GM21717 (cell line): Measurements from ENCODE around the gene DISC1.
"Not testable (repeated sequence)": the region's sequence is repeated elsewhere in the genome, so short reads cannot be mapped to it uniquely, and the experiment has no call there.

ENCODE experiments used
- ATAC-seq: cut with Tn5 transposase; IDR thresholded peaks from one replicate; pipeline ENCODE4 v1.9.1; 2021; ENCODE audit warnings: mild to moderate bottlenecking, moderate library complexity; ENCODE audit not compliant: unreplicated experiment

DISC1 gene

DNA sequence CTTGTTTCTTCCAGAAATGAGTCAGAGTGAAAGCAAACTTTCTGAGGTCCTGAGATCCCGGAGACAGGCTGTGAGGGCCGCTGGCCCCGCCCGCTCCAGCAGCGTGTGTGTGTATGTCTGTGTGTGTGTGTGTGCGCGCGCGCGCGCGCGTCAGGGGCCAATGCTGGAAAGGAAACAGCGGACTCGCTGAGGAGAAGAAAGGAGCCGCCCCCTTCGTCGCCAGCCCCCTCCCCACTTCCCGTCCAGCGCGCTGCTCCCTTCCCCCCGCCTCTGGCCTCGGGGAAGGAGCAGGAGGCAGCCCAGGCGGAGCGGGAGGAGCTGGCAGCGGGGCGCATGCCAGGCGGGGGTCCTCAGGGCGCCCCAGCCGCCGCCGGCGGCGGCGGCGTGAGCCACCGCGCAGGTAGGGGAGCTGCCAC is at the start of gene DISC1:
Gene DISC1, plus strand, starts transcription at position 256 of the 416 bp plus-strand sequence. Its CDS starts 78 bp downstream, at position 334.
- ATAC-seq: peak; percentile 81

DNA sequence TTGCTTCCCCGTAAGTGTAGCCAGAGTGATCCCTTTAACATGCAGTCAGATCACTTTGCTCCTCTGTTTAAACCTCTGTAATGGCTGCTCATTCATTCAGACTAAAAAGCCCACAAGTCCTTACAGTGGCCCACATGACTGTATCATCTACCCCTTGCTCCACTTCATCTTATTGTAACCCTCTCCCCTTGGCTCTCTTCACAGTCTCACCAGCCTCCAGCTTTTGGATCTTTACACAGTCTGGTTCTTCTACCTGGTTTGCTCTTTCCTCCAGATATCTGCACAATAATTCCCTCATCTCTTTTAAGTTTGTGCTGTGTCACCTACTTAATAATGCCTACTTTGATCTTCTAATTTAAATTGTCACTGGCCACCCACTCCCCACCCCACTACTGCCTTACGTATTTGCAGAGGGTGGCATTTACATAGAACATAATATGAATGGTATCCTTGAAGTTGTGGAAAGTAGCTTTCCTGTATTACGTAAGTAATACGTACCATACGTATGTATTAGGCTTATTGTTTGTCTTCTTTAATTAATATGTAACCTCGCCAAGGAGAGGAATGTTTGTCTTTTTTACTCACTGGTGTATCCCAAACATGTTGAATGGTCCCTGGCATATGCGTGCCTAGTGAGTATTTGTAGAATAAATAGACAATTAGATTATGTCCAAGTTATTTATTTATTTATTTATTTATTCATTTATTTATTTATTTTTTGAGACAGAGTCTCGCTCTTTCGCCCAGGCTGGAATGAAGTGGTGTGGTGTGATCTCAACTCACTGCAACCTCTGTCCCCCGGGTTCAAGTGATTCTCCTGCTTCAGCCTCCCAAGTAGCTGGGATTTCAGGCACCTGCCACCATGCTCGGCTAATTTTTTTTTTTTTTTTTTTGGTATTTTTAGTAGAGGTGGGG is 49.5 kb upstream of the DISC1 start:
- ATAC-seq: no peak

DNA sequence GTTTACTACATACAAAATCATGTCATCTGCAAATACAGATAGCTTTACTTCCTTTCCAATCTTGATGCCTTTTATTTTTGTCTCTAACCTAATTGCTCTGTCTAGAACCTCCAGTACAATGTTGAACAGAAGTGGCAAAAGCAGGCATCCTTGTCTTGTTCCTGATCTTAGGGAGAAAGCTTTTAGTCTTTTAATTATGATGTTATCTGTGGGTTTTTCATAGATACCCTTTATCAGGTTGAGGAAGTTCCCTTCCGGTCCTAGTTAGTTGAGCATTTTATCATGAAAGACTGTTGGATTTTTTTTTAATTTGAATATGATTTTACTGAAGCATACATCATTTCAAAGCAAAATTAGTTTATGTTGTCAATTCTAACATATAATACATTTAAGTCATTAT is 45.7 kb upstream of the DISC1 start:
- no peak for ATAC-seq

DNA sequence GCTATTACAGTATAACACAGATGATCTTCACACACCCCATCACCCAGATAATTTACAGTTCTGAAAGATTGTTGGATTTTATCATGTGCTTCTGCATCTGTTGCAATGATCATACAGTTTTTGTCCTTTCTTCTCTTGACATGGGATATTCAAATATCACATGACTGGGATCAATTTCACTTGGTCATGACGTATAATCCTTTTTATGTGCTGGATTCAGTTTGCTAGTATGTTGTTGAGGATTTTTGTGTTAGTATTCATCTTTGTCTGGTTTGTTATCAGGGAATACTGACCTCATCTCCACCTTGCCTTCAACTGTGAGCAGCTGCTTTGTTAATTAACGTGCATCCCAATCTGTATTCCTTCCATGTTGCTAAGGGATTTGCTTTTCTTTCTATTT is 44.7 kb upstream of the DISC1 start:
- ATAC-seq: no peak

DNA sequence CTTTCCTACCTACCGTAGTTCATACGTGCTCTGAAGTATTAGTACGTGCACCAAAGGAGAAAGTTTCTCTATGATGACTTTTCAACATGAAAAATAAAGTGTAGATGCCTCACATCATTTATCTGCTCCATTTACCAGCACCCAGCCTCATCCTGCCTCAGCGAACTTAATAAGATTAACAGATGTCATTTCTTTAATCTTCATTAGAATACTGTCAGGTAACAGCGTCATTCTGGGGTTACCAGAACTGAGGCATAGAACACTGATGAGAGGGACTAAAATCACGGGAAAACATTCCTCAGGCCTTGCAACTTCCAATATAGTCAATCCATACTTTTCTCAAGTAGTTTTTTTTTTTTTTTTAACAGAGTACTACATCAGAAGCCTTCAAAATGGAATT is 43.2 kb upstream of the DISC1 start:
- ATAC-seq: no peak

DNA sequence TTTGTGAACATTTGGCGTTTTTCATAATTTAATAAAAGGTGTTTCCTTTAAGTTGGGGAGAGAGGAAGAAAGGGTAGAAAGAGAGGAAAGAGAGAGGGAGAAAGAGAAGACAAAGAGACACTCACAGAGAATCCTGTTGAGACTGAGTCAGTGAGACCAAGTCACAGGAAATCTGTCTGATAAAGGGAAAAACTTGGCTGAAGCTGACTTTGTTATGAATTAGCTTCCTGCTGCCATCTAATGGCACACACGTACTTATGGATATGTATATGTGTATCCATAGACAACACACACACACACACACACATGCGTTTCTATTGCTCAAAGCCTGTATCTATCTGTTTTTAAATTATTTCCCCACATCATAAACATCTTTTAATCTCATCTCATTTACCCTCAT is 42.5 kb upstream of the DISC1 start:
- ATAC-seq: no peak

DNA sequence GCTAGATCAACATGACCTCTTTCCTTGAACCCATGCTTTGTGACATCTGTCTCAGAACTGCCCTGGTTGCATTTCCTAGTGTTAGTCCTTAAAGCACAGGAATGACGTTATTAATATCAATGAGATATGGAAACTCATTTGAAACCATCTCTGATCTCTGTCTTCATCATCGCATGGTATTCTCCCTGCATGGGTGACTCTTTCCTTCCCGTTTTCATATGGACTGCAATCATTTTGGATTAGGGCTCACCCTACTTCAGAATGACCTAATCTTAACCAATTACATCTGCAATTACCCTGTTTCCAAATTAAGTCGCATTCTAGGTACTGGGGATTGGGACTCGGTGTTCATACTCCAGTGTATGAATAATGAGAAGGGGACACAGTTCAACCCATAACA is 41.7 kb upstream of the DISC1 start:
- no peak for ATAC-seq

DNA sequence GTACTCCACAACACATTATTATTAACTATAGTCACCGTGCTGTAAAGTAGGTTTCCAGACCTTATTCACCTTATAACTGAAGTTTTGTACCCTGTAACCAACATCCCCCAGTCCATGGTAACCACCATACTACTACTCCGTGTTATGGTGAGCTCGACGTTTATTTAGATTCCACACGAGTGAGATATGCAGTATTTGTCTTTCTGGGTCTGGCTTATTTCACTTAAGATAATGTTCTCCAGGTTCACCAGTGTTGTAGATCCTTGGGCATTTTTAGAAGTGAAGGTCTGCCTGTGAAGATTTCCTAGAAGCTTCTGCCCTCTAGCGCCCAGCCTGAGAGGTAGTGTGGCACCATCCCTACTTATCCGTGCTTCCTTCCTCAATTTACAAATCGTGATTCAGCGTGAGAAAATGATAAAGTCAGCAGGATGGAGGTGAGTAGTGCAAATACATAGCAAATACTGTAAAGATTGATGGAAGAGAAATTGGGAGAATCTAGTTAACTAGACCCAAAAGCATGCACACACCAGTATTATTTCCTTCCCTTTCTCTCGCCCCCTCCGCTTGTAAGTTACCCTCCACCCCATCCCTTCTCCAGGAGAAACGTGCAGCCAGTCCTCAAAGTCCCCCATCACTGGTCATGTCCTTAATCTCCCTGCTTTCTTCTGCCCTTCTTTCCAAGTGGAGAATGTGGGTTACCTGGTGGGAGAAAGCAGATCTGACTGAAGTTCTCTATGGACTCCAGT is 36.0 kb upstream of the DISC1 start:
- ATAC-seq: peak; percentile 77

DNA sequence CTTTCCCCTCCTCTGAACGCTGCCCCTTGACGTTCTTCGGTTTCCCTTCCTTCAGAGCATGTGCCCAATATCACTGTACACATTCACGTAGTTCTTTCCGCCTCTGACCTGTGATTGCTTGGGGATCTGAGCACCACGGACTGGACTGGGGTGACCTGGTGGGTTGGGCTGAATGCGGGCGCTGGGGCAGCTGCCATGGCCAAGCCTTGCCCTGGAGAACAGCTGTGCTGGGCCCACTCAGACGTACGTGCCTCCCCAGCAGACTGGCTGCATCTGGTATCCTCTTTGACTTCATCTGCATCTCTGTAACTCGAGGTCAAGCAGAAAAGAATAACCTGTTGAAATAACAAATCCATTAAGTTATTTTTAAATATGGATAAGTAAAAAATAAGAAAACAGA is 35.1 kb upstream of the DISC1 start:
- no peak for ATAC-seq

DNA sequence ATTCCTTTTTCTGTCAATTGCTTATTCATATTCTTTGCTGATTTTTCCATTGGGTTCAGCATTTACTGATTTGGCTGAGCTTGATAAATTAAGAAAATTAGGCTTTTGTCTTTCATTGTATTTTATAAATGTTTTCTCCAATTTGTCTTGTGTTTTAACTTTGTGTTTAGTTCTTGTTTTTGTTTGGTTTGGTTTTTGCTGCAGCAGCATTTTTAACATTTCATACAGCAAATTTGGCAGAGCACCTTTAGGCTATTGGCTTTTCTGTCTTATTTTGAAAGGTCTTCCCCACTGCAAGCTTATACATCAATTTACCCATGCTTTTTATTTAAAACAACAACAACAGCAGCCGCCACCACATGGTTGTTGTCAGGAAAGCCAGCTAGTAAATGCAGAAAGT is 33.8 kb upstream of the DISC1 start:
- no peak for ATAC-seq

DNA sequence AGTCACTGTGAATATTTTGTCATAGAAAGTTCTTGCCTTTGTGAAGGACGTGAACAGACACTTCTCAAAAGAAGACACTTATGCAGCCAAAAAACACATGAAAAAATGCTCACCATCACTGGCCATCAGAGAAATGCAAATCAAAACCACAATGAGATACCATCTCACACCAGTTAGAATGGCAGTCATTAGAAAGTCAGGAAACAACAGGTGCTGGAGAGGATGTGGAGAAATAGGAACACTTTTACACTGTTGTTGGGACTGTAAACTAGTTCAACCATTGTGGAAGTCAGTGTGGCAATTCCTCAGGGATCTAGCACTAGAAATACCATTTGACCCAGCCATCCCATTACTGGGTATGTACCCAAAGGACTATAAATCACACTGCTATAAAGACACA is 33.3 kb upstream of the DISC1 start:
- not testable (repeated sequence) for ATAC-seq

DNA sequence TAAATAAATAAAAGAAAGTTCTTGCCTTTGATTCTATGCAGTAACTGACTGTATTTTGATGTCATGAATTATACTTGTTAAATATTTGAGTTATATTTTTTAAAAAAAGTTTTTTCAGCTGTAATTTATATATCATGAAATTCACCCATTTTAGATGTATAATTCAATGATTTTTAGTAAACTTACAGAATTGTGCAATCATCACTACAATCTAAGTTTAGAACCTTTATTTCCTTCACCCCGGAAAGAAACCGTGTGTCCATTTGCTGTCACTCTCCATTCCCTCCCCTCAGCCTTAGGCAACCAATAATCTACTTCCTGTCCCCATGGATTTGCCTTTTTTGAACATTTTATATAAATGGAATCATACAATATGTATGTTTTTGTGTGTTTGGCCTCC is 32.5 kb upstream of the DISC1 start:
- ATAC-seq: no peak

DNA sequence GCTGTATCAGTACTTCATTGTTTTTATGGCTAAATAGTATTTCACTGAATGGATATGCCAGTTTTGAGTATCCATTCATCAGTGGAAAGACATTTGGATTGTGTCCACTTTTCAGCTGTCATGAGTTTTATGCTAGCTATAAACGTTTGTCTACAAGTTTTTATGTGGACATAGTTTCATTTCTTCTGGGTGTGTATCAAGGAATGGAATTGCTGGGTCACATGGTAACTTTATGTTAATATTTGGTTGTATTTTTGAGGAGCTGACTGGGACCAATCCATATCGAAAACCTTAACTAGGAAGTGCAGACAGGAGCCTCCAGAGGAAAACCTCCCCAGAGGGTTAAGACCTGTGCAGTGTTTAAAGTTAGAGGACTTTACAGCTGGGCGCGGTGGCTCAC is 31.8 kb upstream of the DISC1 start:
- ATAC-seq: no peak

DNA sequence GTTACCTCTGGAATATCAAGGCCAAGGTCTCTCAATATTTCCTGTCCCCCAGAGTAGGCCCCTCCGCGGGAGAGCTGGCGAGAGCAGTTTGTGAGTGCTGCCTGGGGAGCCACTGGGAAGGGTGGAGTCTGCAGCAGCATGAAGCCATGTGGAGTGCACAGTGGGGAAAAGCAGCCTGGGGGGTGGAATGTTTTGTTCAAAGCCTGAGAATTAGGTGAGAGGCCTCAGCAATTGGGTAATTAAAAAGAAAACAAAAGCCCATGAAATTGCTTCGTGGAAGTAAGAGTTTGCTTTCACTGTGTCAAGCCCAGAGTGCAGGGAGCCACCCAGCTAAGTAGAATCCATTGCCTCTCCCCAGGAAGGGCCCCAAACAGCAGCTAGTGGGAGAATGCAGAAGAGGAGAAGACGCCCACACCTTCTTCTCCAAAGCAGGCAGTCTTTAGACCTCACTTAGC is 30.2 kb upstream of the DISC1 start:
- no peak for ATAC-seq

DNA sequence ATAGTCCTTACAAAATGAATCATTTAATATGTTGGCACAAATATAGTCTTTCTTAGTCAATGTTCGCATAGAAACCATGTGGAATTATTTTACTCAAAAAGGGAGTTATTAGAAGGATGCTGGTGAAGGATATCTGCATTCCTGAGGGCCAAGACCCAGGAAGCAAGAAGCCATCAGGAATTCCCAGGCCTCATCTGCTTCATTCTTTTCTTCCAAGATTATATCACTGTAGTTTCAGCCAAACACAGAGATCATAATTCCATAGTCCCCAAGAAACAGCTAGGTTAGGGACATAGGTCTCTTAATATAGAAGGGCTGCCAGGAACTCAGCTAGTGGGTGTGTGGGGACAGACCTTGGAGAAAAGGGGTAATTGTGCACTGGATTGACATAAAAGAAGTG is 28.6 kb upstream of the DISC1 start:
- ATAC-seq: no peak

DNA sequence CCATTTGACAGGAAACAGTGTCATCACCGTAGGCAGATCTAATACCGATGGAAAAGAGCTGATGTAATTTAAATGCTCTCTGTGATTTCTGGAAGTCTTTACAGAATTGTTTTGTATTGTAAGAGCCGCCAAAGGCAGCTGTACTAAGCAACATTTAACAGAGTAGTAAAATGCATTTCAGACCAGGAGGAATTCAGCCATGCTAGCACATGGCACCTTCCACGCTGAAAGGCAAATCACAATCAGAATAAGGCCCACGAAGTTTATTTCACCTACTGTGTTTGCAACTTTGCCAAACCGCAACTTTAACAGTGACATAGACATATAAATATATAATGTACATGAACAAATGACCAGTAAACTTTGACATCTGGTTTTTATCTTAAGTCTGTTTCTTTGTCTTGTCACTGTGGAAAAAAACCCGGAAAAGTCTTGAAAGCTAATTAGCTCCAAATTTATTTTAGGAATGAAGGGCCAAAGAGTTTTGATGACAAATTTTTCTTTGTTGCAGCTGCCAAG is 26.1 kb upstream of the DISC1 start:
- no peak for ATAC-seq

DNA sequence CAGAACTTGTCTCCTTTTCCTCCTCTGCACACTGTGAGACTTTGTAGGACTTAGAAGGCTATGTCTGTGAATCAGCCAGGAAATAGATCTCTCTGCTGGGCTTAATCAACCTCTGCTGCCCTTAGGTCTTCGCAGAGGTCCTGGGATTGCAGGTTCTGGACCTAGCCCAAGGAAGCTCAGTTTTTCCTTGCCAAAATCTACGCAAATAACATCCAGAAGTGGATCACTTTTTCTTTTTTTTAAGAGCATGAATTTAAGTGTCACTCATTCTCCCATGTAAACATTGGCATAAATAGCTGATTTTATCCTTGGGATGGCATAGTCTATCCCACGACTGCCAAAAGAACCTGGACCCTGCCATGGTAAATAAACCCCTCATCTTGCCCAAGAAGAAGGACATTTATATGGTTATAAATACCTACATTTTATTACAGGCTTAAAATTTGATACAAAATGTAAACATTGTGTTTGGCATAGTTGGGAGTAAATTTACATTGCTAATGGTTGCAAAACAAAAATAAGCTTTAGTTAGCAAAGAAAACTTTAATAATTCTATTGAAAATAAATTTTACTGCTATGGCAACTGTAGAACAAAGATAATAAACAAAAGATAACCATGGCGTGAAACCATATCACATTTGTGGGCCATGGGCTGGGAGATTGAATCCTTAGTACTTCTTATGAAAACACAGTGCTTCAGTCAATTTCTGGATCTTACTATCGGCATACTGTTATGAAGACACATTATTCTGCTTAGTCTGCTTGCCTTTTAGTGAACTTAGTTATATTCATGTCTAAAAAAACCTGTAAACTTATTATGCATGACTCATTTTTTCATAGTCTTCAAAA is 24.5 kb upstream of the DISC1 start:
- ATAC-seq: no peak

DNA sequence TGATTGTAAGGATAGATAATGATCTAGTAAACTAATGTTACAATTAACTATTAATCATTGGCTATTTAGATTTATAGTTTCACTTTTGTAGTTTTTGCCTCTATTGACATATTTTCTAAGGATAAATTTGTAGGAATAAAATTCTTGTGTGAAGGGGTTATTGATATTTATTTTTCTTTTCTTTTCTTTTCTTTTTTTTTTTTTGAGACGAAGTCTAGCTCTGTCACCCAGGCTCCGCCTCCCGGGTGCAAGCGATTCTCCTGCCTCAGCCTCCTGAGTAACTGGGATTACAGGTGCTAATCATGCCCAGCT is 24.0 kb upstream of the DISC1 start:
- no peak for ATAC-seq

DNA sequence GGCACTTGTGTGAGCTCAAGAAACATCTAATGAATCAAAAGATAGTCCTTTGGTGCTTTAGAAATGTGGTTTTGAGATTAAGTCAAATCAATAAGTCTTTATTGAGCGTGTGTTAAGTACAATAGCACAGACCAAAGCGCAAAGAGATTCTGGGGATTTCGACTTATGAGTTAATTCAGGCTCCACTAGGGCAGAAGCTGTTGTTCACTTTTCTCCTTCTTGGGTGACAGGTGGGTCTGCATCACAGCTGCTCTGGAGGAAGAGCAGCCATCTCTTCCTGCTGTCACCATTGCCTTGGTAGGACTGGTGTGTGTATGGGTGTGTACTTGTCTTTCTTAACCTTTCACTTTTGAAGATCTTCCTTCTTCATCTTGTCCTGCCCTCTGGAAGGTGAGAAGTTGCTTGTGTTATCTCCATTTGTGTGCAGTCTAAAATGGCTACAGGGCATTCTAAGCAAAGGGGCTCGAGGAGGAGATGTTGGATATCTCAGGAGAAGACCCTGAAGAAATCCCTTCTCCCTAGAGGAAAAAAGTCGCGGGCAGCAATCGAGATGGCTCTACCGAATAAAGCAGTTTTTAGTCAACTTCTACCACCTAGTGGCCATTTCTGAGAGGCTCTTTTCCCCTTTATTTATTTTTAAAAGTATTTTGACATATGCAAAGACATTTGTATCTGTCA is 22.9 kb upstream of the DISC1 start:
- peak; percentile 58 for ATAC-seq

DNA sequence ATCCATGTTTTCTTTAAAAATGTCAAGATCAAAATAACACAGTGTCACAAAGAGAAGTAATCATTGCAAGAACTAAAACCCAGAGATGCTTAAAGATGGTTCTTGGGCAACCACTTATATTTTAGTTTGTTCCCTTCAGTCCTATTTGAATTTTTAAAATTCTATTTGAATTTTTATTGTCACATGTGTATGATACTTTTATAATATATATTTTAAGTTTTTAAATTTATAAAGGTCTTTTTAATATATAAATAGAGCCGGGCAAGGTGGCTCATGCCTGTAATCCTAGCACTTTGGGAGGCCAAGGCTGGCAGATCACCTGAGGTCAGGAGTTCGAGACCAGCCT is 22.3 kb upstream of the DISC1 start:
- ATAC-seq: no peak
